ENCODE results near the gene CCDC6.

DNA sequence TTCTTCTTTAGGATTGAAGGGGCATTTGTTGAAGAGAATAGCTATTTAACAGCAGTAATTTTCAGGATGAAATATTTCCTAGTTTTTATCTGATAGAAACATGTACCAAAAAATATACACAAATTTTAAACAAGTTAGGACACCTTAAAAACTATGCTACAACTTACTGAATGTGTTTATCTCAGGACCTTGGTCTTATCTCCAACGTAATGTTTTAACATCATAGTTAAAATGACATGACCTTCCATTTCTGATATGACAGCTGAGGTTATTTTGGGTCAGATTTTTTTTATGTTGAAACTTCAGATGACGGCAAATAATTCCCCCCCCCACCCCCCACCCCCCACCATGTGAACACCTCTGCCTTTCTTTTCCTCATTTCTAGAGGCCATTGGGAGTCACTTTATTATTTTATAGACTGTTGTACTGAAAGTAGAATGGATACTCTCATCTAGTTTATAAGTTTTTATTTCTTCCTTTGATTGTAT, 161.1 kb downstream of the CCDC6 start:
- TF ChIP-seq, protein P1, sequence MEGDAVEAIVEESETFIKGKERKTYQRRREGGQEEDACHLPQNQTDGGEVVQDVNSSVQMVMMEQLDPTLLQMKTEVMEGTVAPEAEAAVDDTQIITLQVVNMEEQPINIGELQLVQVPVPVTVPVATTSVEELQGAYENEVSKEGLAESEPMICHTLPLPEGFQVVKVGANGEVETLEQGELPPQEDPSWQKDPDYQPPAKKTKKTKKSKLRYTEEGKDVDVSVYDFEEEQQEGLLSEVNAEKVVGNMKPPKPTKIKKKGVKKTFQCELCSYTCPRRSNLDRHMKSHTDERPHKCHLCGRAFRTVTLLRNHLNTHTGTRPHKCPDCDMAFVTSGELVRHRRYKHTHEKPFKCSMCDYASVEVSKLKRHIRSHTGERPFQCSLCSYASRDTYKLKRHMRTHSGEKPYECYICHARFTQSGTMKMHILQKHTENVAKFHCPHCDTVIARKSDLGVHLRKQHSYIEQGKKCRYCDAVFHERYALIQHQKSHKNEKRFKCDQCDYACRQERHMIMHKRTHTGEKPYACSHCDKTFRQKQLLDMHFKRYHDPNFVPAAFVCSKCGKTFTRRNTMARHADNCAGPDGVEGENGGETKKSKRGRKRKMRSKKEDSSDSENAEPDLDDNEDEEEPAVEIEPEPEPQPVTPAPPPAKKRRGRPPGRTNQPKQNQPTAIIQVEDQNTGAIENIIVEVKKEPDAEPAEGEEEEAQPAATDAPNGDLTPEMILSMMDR (IDR thresholded peaks at IDR 0.05): no peak
- TF ChIP-seq POLR2A (IDR thresholded peaks at IDR 0.05): no peak

All from lower leg skin (tissue), 3 donors.